Esophagus squamous epithelium (tissue), 5 donors: ENCODE measurements around the gene PDE6B. TPM values are rescaled to one million over a fixed set of nuclear protein-coding genes. Genes with fewer than 3 reads are reported as not detected.

Experiments
- DNase-seq: peaks from one replicate; lab custom pipeline; 2025; lab: John Stamatoyannopoulos, UW
- H3K27ac ChIP-seq, 4 donors: fragments of 200-600 bp; sonication (generic); one replicate each; pipeline ENCODE4 v1.5.1; 2016 to 2019; ENCODE audit warnings: mild to moderate bottlenecking in 1 of 4
- H3K27me3 ChIP-seq, 4 donors: fragments of 200-600 bp; sonication (generic); 1 replicate in 3 of 4; 2 replicates in 1 of 4; pipeline versions ENCODE4 v1.5.1 to v1.6.0; 2017 to 2021; ENCODE audit warnings: antibody characterized with exemption in 1 of 4
- H3K36me3 ChIP-seq, 3 donors: fragments of 200-600 bp; sonication (generic); one replicate each; pipeline ENCODE4 v1.5.1; 2016 to 2019
- H3K4me1 ChIP-seq, 3 donors: fragments of 200-600 bp; sonication (generic); one replicate each; pipeline ENCODE4 v1.5.1; 2017 to 2019
- H3K4me3 ChIP-seq, 4 donors: fragments of 200-600 bp; sonication (generic); 1 replicate in 3 of 4; 2 replicates in 1 of 4; pipeline ENCODE4 v1.5.1; 2016 to 2019; ENCODE audit warnings: mild to moderate bottlenecking in 2 of 4, moderate library complexity in 1 of 4
- H3K9me3 ChIP-seq, 3 donors: fragments of 200-600 bp; sonication (generic); one replicate each; pipeline ENCODE4 v1.5.1; 2016 to 2019
- CTCF ChIP-seq, 6 experiments: fragments of 450-650 bp in 4 of 6; fragments of 200-600 bp in 2 of 6; sonication (generic) in 2 of 6; IDR thresholded peaks; one replicate each; pipeline ENCODE4 v1.5.1; 2016 to 2019; ENCODE audit warnings: antibody characterized with exemption in 6 of 6, mild to moderate bottlenecking in 4 of 6, moderate library complexity in 4 of 6
- POLR2A ChIP-seq, 4 donors: fragments of 450-650 bp; IDR thresholded peaks; one replicate each; pipeline ENCODE4 v1.6.1; 2017; ENCODE audit warnings: antibody characterized with exemption in 4 of 4, mild to moderate bottlenecking in 4 of 4, moderate library complexity in 3 of 4
- WGBS, 2 donors: methylation state at CpG; one replicate each; pipeline ENCODE4 v1.1.5; 2018; 5-methylcytosine and 5-hydroxymethylcytosine counted together
- intact Hi-C: fragments of 100-400 bp; cut with DNase I; formaldehyde crosslinking; loops from one replicate; pipeline ENCODE4 v1.15.0; 2022
- total RNA-seq, 4 donors: library from RNA; depleted of rRNA; stranded (reverse); fragments of >200 nt; gene quantifications; one replicate each; pipeline ENCODE4 v1.1.0, GENCODE V29; 2016
- donor health status: DM: yes; HTN: yes; CAD: no.

The PDE6B gene
- total RNA-seq, 4 donors from 2014 or later, result 0.19 to 4.4 (median 1.7) TPM

DNA sequence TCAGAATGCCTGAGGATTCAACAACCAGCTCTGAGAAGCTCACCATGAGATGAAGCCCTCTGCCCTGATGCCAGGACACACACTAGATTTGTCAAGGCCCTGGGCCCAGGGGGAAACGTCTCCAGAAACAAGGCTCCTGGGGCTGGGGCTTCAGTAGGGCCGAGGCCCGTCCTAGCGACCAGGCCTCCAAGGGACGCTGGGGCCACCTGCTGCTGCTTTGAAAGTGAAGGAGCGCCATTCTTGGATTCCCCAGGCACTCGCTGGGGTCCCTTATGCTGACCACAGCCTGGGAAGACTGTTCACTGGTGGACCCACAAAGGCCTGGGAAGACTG is 23.9 kb downstream of the PDE6B start:
- TF ChIP-seq POLR2A (IDR thresholded peaks at IDR 0.05) (no peak), CTCF (IDR thresholded peaks at IDR 0.05) (no peak)
- WGBS, 2 donors, result 88% methylated on average over 5 of the region's 7 CpGs; no CpG with 5 or more reads in 1 of the 2 donors

DNA sequence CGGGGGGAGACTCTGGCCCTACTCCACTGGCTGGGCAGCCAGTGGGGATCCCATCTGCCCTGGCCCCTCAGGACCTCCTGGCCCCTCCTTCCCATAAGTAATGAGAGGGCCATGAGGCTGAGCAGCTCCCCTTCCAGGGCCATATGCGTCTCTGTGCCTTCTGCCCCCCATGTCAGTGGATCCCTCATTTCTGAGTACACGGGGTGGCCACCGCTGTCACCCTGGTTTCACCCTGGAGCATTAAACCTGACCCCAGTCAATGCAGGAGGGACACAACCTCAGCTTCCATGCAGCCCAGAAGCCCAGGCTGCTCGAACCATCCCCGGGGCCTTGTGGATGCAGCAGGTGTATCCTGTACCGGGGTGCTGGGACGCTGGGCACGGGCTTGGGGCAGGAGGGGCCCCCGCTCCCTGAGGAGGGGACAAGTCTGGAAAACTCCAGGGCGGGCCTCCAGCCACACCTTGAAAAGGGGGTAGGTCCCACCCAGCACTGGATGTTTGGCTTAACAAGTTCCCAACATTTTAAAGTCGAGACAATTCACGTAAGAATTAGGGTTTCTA is 24.5 kb downstream of the PDE6B start:
- H3K27me3 ChIP-seq, result peaks cover 0 to 83% (median 2%) of the 10 kb centered on the region in 4 donors
- no peaks in the 10 kb centered on the region for H3K36me3 ChIP-seq
- H3K9me3 ChIP-seq, result no peaks in the 10 kb centered on the region
- intact Hi-C loops, result no loop called here
- H3K27ac ChIP-seq, result no peak overlapping the region
- H3K4me3 ChIP-seq, result no peak overlapping the region
- no peak for DNase-seq
- no peak for TF ChIP-seq POLR2A (IDR thresholded peaks at IDR 0.05)
- TF ChIP-seq CTCF (IDR thresholded peaks at IDR 0.05), result no peak
- WGBS, 2 donors, result 33 to 87% methylated on average over 2 to 7 of the region's 13 CpGs
- H3K4me1 ChIP-seq, result peaks cover 0 to 11% (median 0%) of the 10 kb centered on the region in 3 donors

More for the DNA sequence above, 23.9 kb downstream of the PDE6B start:
- H3K4me1 ChIP-seq, result peaks cover 0 to 11% (median 0%) of the 10 kb centered on the region in 3 donors
- intact Hi-C loops, result no loop called here
- H3K36me3 ChIP-seq, result no peaks in the 10 kb centered on the region
- H3K27ac ChIP-seq, result no peak overlapping the region
- H3K27me3 ChIP-seq, result peaks cover 0 to 79% (median 2%) of the 10 kb centered on the region in 4 donors
- no peak overlapping the region for H3K4me3 ChIP-seq
- no peaks in the 10 kb centered on the region for H3K9me3 ChIP-seq
- no peak for DNase-seq

- no peak overlapping the region for H3K27ac ChIP-seq
- peaks cover 0 to 90% (median 2%) of the 10 kb centered on the region in 4 donors for H3K27me3 ChIP-seq
- no peak for TF ChIP-seq POLR2A (IDR thresholded peaks at IDR 0.05)
- TF ChIP-seq CTCF (IDR thresholded peaks at IDR 0.05), result no peak
- no peaks in the 10 kb centered on the region for H3K36me3 ChIP-seq
- peaks cover 0 to 11% (median 0%) of the 10 kb centered on the region in 3 donors for H3K4me1 ChIP-seq
- intact Hi-C loops, result no loop called here
- no peak for DNase-seq
- H3K4me3 ChIP-seq, result no peak overlapping the region
- no peaks in the 10 kb centered on the region for H3K9me3 ChIP-seq
- 47 to 76% methylated on average over 3 to 16 of the region's 18 CpGs for WGBS, 2 donors
Measured at GRCh38 chr4:650461-650860, 25.1 kb downstream of the PDE6B start.

DNA sequence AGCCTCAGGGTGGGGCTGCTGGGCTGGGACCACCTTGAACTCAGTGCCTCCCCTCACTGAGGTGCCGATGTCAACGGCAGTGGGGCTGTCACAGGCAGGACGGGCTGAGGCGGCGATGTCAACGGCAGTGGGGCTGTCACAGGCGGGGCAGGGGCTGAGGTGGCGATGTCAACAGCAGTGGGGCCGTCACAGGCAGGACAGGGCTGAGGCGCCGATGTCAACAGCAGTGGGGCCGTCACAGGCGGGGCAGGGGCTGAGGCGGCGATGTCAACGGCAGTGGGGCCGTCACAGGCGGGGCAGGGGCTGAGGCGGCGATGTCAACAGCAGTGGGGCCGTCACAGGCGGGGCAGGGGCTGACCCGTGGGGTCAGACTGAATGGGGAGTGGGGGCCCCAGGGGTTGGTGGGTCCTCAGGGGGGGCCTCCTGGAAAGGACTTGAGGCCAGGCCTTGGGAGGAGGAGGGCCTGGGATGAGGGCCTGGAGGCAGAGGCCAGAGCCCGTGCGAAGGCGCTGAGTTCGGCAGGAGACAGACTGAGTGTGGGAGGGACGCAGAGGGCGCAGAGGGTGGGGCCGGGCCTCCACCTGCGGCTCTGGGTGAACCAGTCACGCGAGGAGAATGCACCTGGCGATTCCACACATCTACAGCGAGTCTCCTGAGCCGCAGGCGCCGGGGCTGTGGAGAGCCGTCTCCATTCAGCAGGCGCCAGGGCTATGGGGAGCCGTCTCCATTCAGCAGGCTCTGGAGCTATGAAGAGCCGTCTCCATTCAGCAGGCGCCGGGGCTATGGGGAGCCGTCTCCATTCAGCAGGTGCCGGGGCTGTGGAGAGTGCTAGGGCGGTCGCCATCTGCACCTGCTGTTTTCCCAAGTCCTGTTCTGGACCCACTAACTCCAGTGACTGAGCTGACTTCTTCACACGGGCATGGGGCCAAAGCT is 25.8 kb downstream of the PDE6B start:
- no peak for DNase-seq

More for the DNA sequence above, 25.8 kb downstream of the PDE6B start:
- no peak overlapping the region for H3K4me3 ChIP-seq
- H3K27me3 ChIP-seq, result peaks cover 0 to 97% (median 2%) of the 10 kb centered on the region in 4 donors
- H3K27ac ChIP-seq, result no peak overlapping the region
- intact Hi-C loops, result no loop called here
- no peaks in the 10 kb centered on the region for H3K36me3 ChIP-seq
- no peak for TF ChIP-seq POLR2A (IDR thresholded peaks at IDR 0.05)
- TF ChIP-seq CTCF (IDR thresholded peaks at IDR 0.05), result no peak
- 22 to 45% methylated on average over 20 to 23 of the region's 49 CpGs for WGBS, 2 donors
- H3K4me1 ChIP-seq, result peaks cover 0 to 11% (median 0%) of the 10 kb centered on the region in 3 donors
- no peaks in the 10 kb centered on the region for H3K9me3 ChIP-seq
